ENCODE results near the gene ELFN1.

The ELFN1 gene

DNA sequence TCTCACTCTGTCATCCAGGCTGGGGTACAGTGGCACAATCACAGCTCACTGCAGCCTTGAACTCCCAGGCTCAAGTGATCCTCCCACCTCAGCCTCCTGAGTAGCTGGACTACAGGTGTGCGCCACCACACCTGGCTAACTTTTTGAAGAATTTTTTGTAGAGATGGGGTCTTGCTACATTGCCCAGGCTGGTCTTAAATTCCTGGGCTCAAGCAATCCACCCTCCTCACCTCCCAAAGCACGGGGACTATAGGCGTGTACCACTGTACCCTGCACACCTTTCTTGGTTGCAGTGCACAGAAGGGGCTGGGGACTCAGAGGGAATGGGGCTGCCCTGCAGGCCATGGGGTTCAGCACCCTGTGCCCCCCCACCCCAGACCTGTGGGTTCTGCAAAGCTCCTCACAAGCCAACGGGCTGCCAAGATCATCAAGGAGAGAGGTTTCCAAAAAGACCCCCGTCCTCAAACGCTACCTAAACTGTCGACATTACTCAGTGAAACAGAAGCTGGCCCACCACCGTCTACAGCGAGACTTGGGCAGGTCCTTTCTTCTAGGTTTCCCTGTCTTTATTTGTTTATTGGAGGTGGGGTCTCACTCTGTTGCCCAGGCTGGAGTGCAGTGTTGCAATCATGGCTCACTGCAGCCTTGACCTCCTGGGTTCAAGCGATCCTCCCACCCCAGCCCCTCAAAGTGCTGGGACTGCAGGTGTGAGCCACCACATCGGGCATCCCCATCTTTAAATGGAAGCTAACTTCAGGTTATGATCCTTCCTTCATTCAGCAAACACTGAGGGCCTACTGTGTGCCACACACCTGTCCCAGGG lies 26.6 kb upstream of the ELFN1 start:
- no peak for DNase-seq

DNA sequence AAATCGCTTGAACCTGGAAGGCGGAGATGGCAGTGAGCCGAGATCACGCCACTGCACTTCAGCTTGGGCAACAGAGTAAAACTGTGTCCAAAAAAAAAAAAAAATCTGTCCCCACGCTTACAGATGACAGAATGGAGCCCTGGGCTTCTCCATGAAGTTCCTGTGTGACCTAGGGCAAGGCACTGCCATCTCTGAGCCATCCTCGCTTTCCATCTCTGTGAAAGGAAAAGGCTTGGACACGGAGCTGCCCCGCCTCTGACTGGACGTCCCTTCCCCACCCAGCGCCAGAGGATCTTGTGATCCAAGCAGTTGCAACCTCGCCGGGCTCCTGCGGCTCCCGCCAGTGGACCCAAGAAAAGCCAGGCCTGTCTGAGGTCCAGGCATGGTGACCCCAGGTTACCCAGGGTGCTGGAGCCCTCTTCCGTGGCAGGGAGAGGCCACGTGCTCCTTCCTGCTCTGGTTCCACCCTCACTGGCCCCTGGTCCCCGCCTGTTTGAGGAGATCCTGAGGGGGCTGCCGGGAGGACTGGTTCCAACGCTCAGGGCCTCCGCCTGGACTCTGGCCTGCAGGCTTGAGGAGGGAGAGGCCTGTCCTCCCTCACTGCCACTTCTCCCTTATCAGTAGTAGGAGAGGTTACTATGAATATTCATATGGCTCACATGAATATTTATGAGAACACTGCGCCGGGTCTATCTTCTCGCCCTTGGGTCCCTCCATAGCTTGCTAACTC lies 25.6 kb upstream of the ELFN1 start:
- DNase-seq = no peak

DNA sequence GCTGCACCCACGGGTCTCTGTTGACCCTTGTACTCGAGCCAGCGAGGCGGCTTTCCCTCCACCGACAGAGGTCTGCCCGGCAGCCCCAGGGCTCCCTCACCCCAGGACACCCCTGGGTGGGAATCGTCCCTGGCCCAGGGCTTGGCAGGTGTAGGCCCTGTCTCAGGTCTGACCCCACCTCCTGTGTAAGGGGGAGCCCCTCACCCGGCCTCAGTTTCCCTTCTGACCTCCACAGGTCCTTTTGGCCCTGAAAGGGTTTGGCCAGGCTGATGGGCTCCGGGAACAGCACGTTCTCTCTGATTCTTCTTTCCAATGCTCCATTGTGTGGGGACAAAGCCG lies 25.0 kb upstream of the ELFN1 start:
- DNase-seq = no peak

DNA sequence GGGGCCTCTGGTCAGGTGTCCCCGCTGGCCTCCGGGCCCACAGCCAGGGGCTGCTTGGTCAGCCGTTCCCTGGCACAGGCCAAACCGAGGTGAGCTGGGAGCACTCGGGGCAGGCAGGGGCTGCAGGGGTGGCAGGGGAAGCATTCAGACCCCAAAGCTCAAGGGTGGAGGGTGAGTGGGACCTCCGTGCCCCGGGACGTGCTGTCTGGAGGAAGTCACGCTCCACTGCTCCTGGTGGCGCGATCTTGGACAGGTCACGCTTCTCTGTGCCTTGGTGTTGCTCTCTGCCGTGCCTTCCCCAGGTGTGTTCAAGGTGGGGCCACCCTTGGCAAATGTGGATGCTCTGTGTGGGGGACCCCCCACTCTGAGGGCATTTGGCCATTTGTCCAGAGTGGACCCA lies 24.6 kb upstream of the ELFN1 start:
- DNase-seq = no peak

DNA sequence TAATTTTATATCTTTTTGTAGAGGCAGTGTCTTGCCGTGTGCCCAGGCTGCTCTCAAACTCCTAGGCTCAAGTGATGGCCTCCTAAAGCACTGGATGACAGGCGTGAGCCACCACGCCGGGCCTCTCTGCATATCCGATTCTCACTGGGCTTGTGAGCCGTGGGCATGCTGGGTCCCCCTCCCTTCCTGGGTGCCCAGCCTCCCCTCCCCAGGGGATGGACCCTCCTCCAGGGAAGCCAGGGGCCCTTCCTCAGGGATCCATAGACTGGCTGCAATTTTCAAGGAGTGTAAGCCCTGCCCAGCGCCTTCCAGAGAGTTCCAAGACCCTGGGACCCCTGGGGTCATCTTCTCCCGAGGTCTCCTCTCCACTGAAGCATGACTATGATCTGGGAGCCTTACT lies 23.7 kb upstream of the ELFN1 start:
- DNase-seq = no peak

DNA sequence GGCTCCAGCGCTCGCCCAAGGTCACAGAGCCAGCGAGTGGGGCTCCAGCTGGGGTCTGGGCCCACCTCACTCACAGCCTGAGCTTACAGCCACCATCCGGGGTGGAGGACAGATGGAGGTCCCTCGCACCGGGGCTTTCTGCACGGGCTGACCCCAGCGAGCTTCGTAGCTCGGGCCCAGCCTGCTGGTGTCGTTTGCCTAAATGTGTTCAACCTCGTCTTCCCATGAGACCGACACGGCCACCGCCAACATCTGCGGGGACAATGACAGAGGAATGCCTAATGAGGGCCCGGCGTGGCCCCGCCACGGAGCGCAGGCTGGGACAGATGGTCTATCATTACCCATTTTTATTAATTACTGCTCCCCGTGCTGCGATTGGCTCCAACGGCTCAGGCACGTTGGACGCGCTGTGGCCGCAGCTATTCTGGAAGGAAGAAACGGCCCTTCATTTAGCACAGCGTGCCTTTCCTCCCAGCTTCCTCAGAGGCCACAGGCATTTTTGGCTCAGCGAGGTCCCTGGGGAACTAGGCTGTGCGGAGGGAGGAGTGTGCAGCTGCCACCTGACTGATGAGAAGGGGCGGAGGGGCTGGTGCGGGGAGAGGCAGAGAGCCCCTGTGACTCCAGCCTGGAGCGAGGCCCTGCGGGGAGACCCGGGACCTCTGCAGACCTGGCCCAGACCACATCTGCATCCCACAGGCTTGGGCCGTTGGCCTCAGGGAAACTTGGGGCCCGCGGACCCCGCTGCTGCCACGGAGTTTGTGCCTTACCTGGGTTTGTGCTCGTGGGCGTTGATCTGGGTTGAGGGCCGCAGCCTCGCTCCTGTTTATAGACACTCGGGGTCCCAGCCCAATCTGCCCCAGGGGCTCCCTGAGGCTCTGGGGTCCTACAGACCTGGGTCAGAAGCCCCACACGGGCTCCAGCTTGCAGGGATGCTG lies 22.9 kb upstream of the ELFN1 start:
- no peak for DNase-seq

DNA sequence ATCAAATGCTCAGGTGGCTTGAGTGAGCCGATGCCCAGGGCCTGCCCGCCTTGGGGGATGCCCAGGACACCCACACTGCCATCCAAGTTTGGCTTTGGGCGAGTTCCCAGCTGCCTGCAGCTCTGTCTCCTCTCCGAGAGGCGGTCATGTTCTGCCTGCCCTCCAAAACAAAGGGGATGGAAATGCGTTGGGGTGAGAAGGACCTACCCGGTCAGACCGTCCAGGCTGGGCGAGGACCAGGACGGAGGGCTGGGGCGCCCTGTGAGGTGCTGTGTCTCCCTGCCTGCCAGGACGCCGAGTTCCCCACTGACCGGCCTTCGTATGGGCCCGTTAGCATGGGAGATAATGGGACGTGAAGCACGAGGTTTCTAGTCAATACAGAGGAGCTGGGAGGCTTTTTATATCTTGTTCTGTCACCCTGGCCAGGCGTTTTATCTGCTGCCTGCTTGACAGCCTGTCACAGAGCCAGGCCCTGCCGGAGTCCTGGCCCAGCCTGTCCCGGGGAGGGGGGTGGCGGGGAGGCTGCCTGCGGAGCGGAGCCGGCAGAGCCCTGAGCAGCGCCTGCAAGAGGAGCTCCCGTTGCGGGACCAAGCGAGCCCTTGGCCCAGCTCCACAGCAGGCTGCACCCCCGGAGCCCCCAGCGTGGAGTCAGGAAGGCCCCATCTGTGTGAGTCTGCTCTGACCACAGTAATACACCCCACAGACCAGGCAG lies 22.0 kb upstream of the ELFN1 start:
- DNase-seq = no peak

DNA sequence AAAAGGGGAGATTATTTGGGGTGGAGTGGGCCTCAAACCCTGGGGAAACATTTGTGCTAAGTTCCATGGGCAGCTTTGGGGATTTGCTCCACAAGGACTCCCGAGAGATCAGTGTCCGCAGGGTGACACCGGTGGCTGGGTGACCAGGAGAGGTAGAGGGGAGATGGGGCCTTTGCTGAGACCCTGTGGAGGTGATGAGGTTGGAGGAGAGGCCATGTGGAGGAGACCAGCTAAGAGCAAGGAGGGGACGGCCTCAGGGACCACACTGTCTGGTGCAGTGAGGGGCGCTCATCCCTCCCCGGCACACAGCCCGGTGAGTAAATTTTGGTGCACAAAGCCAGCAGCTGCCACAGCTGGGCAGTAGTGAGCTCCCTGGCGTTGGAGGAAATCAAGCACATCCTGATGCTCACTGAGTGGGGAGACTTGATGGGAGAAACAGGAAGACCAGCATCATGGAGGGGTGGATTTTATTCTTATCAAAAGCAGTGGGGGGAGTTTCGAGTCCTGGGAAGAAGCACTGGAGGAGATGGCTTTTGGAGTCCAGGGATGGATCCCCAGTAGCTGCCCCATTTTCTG lies 20.2 kb upstream of the ELFN1 start:
- DNase-seq = no peak

DNA sequence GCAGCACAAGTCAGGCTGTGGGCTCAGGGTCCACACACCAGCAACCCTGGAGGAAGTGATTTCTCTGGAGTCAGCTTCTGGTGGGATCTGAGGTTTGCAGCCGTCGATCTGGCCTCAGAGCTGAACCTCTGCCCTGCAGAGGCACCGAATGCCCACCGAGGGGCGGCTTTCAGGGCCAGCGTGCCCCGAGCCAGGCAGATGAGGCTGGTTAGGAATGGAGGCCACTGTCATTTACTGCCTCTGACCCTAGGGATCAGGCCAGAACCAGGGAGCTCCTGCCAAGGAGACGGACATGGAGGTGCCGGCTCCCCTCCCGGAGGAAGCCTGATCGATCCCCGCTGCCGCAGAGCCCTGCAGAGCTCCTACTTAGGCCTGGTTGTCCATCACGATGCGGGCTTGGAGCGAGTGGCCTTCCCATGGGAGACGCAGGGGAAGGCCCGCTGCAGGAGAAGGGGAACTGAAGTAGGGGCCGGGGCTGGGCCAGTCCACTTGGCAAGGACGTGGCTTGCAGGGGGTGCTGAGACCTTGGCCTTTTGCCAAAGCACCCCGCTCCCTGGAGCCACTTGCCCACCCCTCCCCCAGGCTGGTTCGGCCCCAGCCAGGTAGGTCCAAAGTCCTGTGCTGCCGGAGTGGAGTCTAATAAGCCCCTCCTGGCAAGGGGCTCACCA lies 19.6 kb upstream of the ELFN1 start:
- no peak for DNase-seq

DNA sequence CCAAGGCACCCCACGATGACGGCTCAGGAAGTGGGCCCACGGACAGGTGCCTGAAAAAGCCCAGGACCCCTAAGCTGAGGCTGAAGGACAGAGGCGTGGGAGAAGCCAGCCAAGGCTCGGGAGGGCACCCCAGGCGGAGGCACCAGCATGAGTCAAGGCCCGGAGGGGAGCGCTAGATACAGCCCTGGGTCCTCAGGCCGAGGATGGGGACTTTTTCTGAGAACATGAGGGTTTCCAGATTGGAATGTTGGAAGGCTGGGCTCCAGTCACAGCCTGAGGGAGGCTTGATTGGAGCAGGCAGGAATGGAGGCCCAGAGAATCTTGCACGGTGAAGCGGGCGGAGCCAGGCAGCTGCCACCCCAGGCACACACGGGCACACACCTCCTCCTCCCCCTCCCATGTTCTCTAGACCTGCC lies 19.0 kb upstream of the ELFN1 start:
- no peak for DNase-seq

DNA sequence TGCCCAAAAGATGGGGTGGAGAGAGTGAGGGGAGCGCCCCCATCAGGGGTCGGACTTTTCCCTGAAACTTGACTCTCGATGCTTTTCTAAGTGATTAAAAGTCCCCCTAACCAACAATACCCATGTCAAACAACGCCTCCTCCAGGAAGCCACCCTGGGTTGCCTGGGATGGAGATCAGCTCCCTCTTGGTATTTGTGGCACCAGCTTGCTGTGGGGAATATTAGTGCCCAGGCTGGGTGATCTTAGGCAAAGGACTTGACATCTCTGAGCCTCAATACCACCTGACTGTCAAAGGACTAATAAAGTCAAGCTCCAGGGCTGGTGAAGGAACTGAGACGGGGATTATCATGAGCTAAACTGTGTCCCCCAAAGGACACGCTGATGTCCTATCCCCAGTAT lies 18.2 kb upstream of the ELFN1 start:
- DNase-seq = no peak

DNA sequence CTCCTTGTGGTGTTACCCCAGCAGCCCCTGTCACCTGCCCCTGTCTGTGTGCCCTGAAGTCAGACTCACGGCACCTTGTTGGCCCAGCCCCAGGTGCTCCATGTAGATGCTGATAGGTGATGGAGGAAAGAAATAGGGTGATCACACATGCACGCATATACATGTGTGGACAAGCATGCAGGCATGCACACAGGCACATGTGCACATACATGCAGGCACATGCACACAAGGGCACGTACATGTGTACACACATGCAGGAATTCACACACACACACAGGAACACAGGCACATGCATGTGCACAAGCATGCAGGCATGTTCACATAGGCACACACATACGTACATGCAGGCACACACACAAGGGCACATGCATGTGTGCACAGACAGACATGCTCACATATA lies 16.6 kb upstream of the ELFN1 start:
- DNase-seq = no peak

DNA sequence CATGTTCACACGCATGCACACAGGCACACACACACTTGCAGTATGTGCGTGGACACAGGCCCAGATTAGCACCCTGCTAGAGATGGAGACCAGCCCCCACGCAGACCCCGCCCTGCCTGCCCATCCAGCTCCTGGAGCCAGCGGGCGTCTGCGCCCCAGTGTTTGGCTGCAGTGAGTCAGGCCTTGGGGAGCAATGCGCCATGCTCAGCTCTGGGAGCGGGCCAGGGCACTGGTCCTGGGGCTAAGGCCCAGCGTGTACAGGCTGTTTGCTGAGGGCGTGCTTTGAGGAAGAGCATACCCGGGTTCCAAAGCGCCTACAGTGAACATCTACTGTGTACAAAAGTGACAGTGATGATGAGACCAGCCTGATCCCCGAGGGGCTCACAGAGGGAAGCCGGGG lies 16.0 kb upstream of the ELFN1 start:
- DNase-seq = no peak

DNA sequence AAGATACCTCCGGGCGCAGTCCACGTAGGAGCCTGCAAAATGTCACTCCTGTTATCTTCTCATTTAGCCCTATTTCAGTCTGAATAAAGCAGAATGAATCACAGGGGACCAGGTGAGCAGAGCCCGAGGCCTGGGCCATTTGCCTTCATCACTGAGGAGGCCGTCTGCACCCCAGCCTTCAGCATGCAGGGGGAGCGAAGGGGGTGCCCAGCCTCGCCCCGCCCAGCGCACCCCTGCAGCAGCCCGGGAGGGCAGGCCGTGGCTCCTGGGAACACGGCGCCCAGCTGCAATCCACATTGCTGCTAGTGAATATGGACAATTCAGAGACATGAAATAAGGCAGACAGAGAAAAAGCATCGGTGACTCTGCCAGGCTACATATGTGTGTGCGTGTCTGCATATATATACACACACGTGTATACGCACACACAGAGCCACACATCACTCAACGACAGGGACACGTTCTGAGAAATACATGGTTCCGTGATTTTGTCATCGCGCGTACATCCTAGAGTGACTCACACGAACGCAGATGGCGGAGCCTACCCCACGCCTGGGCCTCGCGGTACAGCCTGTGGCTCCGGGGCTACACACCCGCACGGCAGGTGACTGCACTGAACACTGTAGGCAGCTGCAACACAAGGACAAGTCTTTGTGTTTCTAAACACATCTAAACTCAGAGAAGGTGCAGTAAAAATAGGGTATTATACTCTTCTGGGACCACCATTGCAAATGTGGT lies 15.2 kb upstream of the ELFN1 start:
- no peak for DNase-seq

DNA sequence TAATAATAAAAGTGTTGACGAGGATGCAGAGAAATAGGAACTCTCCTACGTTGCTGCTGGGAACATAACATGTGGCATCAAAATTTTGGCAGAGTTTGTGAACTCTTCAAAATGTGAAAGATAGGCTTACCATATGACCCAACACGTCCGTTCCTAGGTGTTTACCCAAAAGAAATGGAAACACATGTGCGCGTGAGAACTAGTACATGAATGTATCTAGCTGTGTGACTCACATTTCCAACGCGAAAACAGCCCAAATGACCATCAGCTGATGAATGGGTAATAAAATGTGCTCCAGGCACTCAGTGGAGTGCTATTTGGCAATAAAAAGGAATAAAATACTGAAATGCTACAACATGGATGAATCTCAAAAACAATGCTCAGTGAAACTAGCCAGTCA lies 10.4 kb upstream of the ELFN1 start:
- DNase-seq = no peak

DNA sequence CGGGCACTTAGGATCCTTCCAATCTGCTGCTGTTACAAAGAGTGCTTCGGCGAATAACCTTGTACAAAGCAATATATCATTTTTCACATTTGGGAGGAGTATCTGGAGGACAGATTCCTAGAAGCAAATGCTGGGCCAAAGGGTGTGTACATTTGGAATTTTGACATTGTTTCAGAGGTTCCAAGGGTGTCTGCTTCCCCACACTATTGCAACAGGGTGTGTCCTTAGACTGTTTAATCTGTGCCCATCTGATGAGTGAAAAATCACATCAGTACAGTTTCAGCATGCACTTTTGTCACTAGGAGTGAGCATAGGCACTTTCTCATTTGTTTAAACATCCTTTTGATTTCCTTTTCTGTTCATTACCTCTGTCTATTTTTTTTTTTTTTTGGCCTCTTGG lies 8.6 kb upstream of the ELFN1 start:
- DNase-seq = no peak

DNA sequence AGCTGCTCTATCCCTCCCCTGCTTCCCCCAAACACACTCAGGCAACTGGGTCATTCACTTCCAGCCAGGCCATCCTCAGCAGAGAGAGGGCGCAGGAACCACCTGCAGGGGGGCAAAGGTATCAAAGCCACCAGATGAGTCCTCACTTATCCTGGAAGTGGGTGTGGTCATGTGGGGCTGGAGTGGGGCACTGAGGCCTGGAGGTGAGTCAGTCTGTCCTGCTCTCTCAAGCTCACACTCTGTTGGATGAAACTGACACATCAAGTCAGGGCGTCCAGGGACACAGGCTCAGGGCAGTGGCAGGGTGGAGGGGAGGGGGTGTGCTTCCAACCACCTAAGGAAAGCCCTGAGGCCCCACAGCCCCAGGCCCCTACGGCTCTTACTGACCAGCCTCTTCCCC lies 8.0 kb upstream of the ELFN1 start:
- DNase-seq = peak; percentile 17

DNA sequence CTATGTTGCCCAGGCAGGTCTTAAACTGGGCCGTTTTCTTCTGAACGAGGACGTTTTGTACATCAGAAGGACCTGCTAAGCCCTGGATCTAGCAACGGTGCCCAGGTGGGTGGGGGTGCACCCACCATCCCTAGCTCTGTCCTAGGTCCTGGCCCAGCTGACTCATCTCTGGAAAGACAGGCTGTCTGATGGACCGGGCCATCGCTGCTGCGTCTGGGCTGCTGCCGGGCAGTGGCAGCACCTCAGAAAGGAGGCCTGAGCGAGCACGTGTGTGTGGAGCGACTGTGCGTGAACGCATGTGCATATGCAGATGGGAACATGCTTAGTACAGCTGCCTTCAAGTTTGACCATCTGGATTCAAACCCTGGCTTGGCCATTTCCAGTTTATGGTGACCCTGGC lies 7.3 kb upstream of the ELFN1 start:
- DNase-seq = no peak

DNA sequence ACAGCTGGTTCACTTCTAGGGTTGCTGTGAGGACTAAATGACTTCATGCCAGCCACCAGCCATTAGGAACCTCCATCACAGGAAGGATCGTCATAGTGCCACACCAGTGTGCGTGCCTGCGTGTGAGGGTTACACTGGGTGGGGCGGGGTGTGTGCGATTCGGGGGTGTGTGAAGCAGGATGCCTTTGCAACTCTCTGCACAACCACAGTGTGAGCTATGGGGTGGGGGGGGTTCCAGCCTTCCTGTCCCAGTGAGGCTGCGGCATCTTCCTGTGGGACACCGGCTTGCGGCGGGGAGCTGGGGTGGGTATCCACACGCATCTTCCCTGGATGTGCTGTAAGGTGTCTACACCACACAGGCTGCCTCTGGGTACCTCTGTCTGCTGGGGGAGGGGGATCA lies 6.9 kb upstream of the ELFN1 start:
- DNase-seq = peak; percentile 19

DNA sequence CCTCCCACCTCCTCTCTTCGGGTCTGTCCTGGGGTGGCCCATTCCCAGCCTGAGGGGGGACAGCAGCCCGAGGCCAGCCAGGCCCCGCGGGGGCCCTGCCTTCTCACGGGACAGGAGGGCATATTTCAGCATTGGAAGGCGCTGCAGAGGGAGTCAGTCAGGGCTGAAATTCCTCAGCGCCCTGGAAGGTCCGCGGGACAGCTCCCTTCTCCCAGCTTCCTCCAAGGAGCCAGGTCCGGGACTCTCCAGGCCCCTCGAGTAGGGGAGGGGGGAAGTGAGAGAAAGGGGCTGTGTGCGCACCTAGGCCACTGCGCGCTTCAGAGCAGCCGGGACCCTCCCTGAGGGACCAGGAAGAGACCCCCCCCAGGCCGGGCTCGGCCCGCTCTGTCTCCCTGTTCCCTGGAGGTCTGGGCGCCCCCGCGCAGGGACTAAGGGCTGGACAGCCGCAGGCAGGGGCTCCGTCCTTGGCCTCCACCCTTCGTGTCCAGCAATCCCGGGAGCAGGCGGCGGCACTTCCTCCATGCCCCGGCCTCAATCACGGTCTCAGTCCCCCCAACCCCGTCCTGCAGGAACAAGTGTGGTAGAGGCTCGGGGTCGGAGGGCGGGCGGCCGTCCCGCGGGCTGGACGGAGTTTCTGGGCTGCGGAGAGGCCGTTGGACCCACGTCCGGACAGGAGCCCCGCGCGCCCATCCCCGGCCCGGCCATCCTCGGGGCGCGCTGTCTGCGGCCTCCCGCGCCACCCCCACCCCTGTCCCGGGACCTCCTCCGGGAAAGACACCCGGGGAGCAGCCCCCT lies 6.0 kb upstream of the ELFN1 start:
- DNase-seq = peak; percentile 29
